Activated CD8-positive, alpha-beta memory T cell treated with anti-CD3 and anti-CD28 coated beads for 24 hours (primary cell): ENCODE measurements around the gene APBB1.

ENCODE experiments used
- DNase-seq: peaks from one replicate; pipeline ENCODE4 v3.0.0-alpha.2; 2020

The APBB1 gene

GRCh38 chr11:6390718-6391469, 28.0 kb downstream of the APBB1 start:
- no peak for DNase-seq

GRCh38 chr11:6389905-6390717, 28.8 kb downstream of the APBB1 start, which contains the start of gene SMPD1:
SMPD1 (plus strand) TSS chr11:6390474; CDS start chr11:6390599, 125 bp downstream.
- peak; percentile 97 for DNase-seq

- DNase-seq = no peak
Observed at GRCh38 chr11:6388748-6389147, 30.1 kb downstream of the APBB1 start.

- no peak for DNase-seq
Observed at GRCh38 chr11:6387811-6388599, 30.9 kb downstream of the APBB1 start.

GRCh38 chr11:6385046-6385777, 33.7 kb downstream of the APBB1 start:
- no peak for DNase-seq

- DNase-seq = no peak
Observed at GRCh38 chr11:6378640-6378989, 40.3 kb downstream of the APBB1 start.

- DNase-seq = no peak
Observed at GRCh38 chr11:6377902-6378639, 40.8 kb downstream of the APBB1 start.

GRCh38 chr11:6371825-6372224, 47.1 kb downstream of the APBB1 start:
- no peak for DNase-seq

GRCh38 chr11:6365659-6366058, 53.2 kb downstream of the APBB1 start:
- DNase-seq = no peak

- DNase-seq = peak; percentile 85
Observed at GRCh38 chr11:6362873-6363678, 55.8 kb downstream of the APBB1 start.

GRCh38 chr11:6362185-6362872, 56.6 kb downstream of the APBB1 start:
- DNase-seq = no peak

GRCh38 chr11:6360183-6360582, 58.7 kb downstream of the APBB1 start:
- no peak for DNase-seq

GRCh38 chr11:6357222-6357621, 61.7 kb downstream of the APBB1 start:
- no peak for DNase-seq

- DNase-seq = no peak
Observed at GRCh38 chr11:6356503-6357055, 62.3 kb downstream of the APBB1 start.

GRCh38 chr11:6354651-6355485, 64.0 kb downstream of the APBB1 start:
- DNase-seq = no peak

- DNase-seq = peak; percentile 85
Observed at GRCh38 chr11:6353367-6353987, 65.4 kb downstream of the APBB1 start.

- no peak for DNase-seq
Observed at GRCh38 chr11:6351782-6352382, 67.0 kb downstream of the APBB1 start.

- DNase-seq = no peak
Observed at GRCh38 chr11:6350486-6350885, 68.4 kb downstream of the APBB1 start.
